Chondrocyte (in vitro differentiated cells): ENCODE measurements around the gene LRRC8D. TPM values are rescaled to one million over a fixed set of nuclear protein-coding genes. Genes with fewer than 3 reads are reported as not detected.

Source experiments
- DNase-seq: peaks from one replicate; pipeline ENCODE4 v3.0.0; 2021; ENCODE audit warnings: mixed read lengths, low spot score
- H3K27ac Mint-ChIP-seq: one replicate; pipeline ENCODE4 v1.8.0; 2021; ENCODE audit warnings: mild to moderate bottlenecking, moderate library complexity, mixed read lengths; ENCODE audit not compliant: unreplicated experiment
- H3K27me3 Mint-ChIP-seq: 2 replicates; pipeline ENCODE4 v1.8.0; 2021; ENCODE audit warnings: low read depth, mixed read lengths
- H3K36me3 Mint-ChIP-seq: 2 replicates; pipeline ENCODE4 v1.8.0; 2021; ENCODE audit warnings: low read depth, mixed read lengths
- H3K4me1 Mint-ChIP-seq: 2 replicates; pipeline ENCODE4 v1.8.0; 2021; ENCODE audit warnings: low read depth, mild to moderate bottlenecking, mixed read lengths
- H3K4me3 Mint-ChIP-seq: one replicate; pipeline ENCODE4 v1.8.0; 2021; ENCODE audit warnings: mild to moderate bottlenecking, moderate library complexity, mixed read lengths; ENCODE audit not compliant: unreplicated experiment
- H3K9me3 Mint-ChIP-seq: 2 replicates; pipeline ENCODE4 v1.8.0; 2021; ENCODE audit warnings: low read depth, mixed read lengths
- CTCF ChIP-seq: fragments of 200-600 bp; sonication (generic); IDR thresholded peaks from 2 replicates; pipeline ENCODE4 v1.5.0; 2021; ENCODE audit warnings: antibody characterized with exemption, mild to moderate bottlenecking, moderate library complexity
- total RNA-seq: library from RNA; stranded (reverse); gene quantifications from 3 replicates; pipeline ENCODE4 v1.2.1, GENCODE V29; 2021

LRRC8D gene
- total RNA-seq, 1 donor from 2014 or later: 14.9 TPM

GRCh38 chr1:89823679-89824292 lies 3.0 kb downstream of the LRRC8D start:
- Mint-ChIP-seq H3K27ac (no peak overlapping the region), H3K9me3 (no peaks in the 10 kb centered on the region), H3K36me3 (no peaks in the 10 kb centered on the region), H3K4me3 (no peak overlapping the region), H3K4me1 (peaks cover 21% of the 10 kb centered on the region), H3K27me3 (no peaks in the 10 kb centered on the region)
- no peak for DNase-seq
- no peak for TF ChIP-seq CTCF

- no peak for TF ChIP-seq CTCF
- H3K36me3 Mint-ChIP-seq: no peaks in the 10 kb centered on the region
- H3K27me3 Mint-ChIP-seq: no peaks in the 10 kb centered on the region
- no peak overlapping the region for H3K27ac Mint-ChIP-seq
- peaks cover 14% of the 10 kb centered on the region for H3K4me1 Mint-ChIP-seq
- DNase-seq: no peak
- no peaks in the 10 kb centered on the region for H3K9me3 Mint-ChIP-seq
- H3K4me3 Mint-ChIP-seq: no peak overlapping the region
These were observed 5.8 kb downstream of the LRRC8D start for GRCh38 chr1:89826594-89826993.

DNA sequence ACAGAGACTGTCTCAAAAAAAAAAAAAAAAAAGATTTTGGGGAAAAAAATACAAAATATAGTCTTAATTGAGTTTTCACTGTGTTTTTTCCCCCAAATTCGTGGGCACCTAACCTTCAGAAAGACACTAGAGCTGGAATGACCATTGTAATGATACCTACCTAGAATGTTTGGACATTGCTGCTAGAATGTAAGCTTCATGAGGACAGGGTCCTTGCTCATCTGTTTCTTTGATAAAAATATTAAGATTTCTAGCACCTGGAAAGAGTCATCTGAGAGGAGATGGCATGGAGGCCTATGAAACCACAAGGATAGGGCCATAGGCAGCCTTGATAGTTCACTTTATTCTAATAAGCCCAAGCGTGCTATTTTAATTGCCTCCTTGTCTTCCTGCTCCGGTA lies 6.5 kb downstream of the LRRC8D start:
- Mint-ChIP-seq H3K27me3 (no peaks in the 10 kb centered on the region), H3K27ac (no peak overlapping the region), H3K4me3 (no peak overlapping the region), H3K9me3 (no peaks in the 10 kb centered on the region), H3K4me1 (peaks cover 12% of the 10 kb centered on the region), H3K36me3 (no peaks in the 10 kb centered on the region)
- DNase-seq: no peak
- TF ChIP-seq CTCF: no peak

GRCh38 chr1:89827902-89828301 lies 7.1 kb downstream of the LRRC8D start:
- H3K36me3 Mint-ChIP-seq: no peaks in the 10 kb centered on the region
- peaks cover 11% of the 10 kb centered on the region for H3K4me1 Mint-ChIP-seq
- H3K9me3 Mint-ChIP-seq: no peaks in the 10 kb centered on the region
- no peak for DNase-seq
- H3K27me3 Mint-ChIP-seq: no peaks in the 10 kb centered on the region
- TF ChIP-seq CTCF: no peak
- H3K4me3 Mint-ChIP-seq: no peak overlapping the region
- H3K27ac Mint-ChIP-seq: no peak overlapping the region

DNA sequence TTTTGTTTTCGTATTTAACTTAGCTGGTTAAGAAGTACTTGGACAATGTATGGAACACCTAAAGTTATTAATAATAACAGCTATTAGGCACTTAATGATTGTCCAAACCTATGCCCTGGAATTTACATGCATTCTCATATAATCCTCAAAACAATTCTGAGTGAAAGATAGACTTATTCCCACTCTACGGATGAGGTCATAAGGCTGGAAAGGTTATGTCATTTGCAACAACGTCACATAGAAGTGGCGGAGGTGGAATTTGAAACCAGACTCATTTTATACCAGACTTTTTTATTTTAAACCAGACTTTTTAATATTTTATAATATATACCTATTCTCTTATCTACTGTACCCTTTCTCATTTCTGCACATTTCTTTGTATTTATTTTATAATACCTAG lies 8.4 kb downstream of the LRRC8D start:
- no peak for TF ChIP-seq CTCF
- Mint-ChIP-seq H3K4me1 (peaks cover 7% of the 10 kb centered on the region), H3K4me3 (no peak overlapping the region), H3K9me3 (no peaks in the 10 kb centered on the region), H3K27me3 (no peaks in the 10 kb centered on the region), H3K27ac (no peak overlapping the region), H3K36me3 (no peaks in the 10 kb centered on the region)
- no peak for DNase-seq
